GM18907 (cell line): Measurements from ENCODE around the gene CENPU.

Source experiments
- ATAC-seq: cut with Tn5 transposase; IDR thresholded peaks from one replicate; pipeline ENCODE4 v1.9.1; 2021; ENCODE audit warnings: mild to moderate bottlenecking, moderate library complexity; ENCODE audit not compliant: unreplicated experiment

Gene CENPU

GRCh38 chr4:184645904-184646610, 87.8 kb downstream of the CENPU start:
- no peak for ATAC-seq

GRCh38 chr4:184644553-184645307, 89.2 kb downstream of the CENPU start:
- ATAC-seq, result no peak
